ENCODE measurements around the gene SSTR4.

The SSTR4 gene

DNA sequence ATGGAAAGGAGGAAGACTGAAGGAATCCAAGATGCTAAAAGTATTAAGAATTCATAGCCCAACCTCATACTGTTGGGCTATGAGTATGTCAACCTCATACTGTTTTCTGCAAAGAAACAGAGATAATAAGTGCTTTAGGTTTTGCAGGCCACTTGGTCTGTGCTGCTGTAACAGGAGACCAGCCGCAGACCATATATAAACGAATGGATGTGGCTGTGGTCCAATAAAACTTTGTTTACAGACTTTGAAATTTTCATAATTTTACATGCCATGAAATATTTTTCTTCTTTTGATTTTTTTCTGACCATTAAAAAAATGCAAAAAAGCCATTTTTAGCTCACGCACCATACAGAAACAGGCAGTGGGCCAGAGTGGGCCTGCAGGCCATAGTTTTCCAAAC lies 28.1 kb downstream of the SSTR4 start:
- no peak for DNase-seq (ENCODE audit: low read depth in 3 of 3, low spot score in 1 of 3)

DNA sequence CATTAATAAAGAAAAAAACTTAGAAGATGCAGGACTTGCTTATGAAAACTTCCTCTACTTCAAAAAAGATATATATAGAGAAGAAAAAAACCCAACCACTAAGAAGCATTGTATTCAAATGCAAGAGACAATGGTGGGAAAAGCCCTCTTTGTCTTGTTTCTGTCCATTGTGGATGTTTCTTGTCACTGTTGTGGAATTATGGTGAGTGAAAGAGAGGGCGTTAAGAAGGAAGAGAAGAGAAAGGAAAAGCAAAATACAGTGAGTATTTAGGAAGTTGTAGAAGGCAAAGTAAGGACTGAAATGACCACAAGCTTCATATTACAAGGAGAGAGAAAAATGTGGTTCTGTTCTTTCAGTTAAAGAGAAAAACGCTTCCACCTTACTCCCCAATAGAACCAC lies 28.5 kb downstream of the SSTR4 start:
- no peak for DNase-seq (ENCODE audit: low read depth in 3 of 3, low spot score in 1 of 3)

DNA sequence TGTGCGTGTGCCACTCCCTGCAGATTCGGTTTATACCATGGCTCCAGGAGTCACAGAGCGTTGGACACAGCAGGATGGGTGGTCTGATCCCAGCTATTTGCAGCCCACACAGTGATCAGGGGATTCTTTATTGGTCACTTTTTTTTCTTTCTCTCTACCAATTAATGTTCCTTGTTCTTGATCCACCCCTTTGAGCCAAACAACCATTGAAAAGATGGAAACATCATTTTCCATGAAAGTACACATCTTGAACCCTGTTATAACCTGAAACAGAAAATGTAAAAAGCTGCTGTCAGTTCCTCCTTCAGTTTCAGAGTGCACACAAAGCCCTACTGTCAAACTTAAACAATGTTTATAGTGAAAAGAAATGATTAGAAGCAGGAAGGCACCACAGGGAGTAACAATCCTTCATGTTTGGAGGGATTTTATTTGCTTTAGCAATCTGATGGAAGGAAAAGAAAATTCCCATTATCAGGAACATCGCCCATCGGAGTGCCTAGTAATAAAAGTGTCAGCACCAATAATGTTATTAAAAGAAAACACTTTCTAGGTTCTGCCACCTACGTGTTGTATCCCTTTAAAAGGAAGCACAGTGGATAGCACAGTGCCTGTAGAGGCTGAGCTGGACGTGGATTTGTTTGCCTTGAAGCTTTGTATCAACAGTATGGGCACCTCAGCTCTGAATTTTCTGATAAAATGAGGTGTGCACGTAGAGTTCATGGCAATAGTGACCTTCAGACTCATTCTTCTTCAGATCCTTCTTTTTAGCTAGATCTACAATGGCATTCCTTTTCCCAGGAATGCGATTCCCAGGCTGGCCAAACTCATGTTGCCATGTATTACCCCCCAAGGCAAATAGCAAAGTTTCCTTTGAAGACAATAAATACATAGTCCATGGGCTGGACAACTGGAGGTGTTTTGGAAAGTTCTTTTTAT lies 30.4 kb downstream of the SSTR4 start:
- no peak for DNase-seq (ENCODE audit: low read depth in 3 of 3, low spot score in 1 of 3)

DNA sequence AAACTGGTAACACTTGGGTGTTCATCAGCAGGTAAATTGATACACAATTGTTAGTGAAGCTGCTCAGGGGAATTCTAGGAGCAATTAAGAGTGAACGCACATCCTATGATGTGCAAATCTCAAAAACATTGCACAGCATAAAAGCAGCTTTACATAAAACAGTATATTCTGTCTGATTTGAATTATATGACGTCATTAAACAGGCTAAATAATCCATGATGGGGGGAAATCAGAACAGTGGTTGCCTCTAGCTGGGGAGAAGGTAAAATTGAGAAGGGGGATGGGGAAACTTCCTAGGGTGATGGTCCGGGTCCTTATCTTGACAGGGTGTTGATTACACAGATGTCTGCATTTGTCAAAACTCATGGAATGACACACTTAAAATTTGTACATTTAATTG lies 31.7 kb downstream of the SSTR4 start:
- DNase-seq (ENCODE audit: low read depth in 3 of 3, low spot score in 1 of 3) = no peak

DNA sequence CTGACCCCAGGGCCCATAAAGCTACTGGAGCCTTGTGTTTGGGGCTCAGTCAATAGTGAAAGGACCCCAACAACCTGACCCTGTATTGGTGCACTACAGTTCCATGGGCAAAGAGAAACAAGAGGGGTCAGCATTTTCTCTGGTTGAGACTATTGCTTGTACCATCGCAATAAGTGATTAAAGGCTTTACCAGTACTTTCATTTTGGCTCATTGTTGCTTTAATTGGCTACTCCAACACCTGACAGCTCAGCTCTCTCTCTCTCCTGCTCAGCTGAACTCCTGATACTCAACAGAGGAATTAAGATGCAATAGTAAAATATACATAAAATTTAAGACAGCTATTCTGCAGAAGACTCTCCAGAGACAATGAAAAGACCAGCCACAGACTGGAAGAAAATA lies 33.2 kb downstream of the SSTR4 start:
- no peak for DNase-seq (ENCODE audit: low read depth in 3 of 3, low spot score in 1 of 3)

DNA sequence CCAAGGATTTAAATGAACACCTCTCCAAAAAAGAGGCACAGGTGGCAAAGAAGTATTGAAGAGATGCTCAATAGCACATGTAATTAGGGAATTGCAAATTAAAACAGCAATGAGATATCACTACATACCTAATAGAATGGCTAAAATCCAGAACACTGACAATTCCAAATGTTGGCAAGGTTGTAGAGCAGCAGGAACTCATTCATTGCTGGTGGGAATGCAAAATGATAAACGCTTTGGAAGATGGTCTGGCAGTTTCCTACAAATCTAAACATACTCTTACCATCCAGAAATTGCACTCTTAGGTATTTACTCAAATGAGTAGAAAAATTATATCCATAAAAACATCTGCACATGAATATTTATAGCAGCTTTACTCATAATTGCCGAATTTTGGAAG lies 34.0 kb downstream of the SSTR4 start:
- DNase-seq (ENCODE audit: low read depth in 3 of 3, low spot score in 1 of 3) = no peak

DNA sequence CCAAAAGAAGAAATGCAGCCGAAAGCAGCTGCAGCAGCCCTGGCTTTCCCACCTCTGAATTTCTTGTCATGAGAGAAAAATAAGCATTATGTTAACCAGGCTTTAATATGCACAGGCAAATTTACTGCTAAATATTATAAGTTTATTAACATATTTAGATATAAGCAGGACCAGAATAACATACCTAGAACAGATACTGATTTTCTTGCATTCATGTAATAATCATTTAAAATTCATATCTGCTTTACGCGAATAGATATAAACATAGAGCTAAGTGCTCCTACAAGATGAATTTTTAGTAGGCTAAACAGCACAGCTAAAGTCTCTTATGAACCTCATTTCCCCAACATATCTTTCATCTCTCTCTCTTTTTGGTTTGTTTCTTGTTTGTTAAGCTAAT lies 36.3 kb downstream of the SSTR4 start:
- no peak for DNase-seq (ENCODE audit: low read depth in 3 of 3, low spot score in 1 of 3)

DNA sequence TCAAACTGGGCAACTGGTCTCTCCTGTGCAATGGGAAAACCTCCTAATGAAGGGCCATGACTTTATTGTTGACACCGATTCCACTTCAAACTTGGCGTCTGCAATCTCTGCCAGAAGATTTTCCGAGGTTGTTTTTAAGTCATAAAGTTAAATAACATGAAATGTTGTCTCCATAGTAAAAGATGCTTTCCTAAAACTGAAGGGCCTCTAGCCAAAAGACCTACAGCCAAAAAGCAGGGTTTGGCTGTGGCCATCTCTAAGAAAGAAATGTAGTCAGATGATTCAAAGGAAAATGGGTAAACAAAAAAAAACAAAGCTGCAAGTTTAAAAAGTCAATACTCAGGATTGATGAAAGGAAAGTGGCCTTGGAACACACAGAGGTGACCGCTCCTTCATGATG lies 36.9 kb downstream of the SSTR4 start:
- no peak for DNase-seq (ENCODE audit: low read depth in 3 of 3, low spot score in 1 of 3)

DNA sequence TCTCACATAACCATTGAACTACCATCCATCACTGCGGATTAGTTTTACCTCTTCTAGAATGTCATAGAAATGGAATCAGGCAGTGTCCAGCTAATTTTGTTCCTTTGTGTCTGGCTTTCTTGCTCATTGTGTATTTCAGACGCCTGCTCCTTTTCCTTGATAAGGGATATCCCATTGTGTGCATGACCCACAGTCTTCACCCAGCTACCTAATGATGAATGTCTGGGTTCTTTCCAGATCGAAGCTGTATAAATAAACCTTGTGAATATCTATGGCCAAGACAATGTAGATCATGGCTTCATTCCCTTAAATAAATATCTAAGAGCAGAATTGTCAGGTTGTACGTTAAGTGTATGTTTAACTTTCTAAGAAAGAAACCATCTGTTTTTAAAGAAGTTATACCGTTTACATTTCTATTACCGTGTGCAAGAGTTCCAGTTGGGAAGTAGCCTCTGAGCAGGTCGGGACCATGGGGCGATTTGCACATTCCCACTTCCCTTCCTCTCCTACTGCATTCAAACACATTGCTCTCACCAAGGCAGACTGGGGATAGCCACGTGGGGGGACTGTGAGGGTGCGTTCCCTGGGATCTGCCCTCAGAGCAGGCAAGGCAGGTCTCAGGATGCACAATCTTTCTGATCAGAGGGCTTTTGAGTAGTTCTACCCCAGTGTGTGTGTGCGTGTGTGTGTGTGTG lies 37.9 kb downstream of the SSTR4 start:
- DNase-seq (ENCODE audit: low read depth in 3 of 3, low spot score in 1 of 3) = no peak

DNA sequence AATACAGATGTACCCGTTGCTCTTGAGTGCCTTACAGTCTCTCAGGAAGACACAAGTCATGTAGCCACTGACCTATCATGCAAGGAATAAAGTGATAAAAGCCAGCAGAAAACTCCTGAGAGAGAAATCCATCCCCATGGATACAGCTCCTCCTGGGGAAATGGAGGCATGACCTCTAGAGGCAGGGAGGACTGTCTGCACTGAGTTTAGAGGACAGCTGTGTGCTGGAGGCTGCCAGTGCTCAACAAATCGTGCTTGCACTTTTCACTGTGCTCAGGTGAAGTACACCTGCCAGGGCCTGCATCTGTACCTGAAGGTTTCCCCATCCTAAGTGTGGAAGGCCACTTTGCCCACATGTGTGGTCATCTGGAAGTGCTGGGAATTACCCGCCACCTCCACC lies 38.9 kb downstream of the SSTR4 start:
- DNase-seq (ENCODE audit: low read depth in 3 of 3, low spot score in 1 of 3) = no peak

DNA sequence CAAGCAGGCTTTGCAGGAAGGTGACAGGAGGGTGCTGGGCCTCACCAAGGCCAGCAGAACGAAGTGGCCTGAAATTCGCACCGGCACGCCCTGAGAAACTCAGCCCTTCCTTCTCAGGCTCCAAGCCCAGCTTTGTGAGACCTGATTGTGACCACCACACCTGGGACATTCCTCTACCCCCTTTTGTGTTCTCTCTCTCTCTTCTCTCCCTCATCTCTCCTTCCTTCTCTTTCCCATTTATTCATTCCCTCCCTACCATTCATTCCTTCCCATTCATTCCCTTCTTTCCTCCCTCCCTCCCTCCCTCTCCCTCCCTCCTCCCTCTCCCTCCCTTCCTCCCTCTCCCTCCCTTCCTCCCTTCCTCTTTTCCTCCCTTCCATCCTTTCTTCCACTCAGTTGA lies 42.2 kb downstream of the SSTR4 start:
- DNase-seq (ENCODE audit: low read depth in 3 of 3, low spot score in 1 of 3) = no peak

DNA sequence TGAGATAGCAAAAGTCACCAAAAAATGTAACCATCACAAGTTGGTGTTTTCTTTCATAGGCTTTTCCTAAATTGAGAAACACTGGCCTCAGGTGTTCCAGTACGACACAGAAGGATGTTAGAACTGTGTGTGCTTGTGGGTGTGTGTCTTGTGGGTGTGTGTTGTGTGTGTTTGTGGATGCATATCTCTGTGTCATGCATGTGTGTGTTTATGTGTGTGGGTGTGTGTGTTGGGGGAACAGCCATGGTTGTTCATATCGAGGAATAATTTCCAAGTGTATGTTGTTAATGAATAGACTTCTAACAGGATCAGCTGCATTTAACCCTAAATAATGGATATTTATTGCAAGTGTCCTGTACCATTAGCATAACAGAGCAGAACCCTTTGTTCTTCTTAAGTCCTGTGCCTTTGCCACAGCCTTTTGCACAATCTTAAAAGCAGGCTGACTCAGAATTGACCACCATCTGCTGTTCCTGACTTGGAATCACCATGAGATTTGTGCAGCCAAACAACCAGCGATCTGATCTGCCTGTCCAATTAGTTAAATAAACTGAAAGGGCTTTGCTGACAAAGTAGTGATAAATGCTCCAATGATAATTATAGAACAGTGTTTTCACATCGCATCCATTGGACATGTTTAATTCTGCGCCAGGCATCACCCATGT lies 43.4 kb downstream of the SSTR4 start:
- no peak for DNase-seq (ENCODE audit: low read depth in 3 of 3, low spot score in 1 of 3)

DNA sequence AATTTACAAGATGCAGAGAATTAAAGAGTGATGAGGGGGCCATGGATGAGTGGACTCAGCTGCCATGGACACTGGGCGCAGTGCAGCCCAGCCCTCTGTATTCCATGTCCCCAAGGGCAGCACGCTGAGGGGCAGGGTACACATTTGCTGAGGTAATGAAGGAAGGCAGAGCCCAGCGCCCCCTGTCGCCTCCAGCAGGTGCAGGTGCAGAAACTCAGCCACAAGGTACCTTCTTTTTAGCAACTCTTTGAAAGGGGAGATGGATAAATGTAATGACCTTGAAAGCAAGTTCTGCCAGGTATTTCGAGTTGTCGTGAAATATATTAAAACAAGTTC lies 43.9 kb downstream of the SSTR4 start:
- DNase-seq (ENCODE audit: low read depth in 3 of 3, low spot score in 1 of 3) = no peak

DNA sequence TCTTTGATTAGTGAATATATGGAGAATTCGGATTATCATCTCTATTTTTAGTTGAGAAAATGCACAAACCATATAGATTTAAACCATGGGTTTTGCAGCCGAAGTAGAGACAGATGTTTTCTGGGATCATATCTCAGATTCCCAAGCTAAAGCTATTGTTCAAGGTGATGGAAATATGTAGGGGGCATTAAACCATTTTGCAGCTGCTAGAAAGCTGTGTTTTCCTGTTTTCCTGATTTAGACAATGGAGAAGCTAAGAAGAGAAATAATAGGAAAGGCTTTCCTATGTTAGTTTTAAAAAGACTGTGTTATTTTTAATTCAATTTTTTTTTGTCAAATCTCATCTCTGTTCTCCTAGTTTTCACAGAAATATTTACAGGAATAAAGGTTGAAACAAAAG lies 44.8 kb downstream of the SSTR4 start:
- DNase-seq (ENCODE audit: low read depth in 3 of 3, low spot score in 1 of 3) = no peak

DNA sequence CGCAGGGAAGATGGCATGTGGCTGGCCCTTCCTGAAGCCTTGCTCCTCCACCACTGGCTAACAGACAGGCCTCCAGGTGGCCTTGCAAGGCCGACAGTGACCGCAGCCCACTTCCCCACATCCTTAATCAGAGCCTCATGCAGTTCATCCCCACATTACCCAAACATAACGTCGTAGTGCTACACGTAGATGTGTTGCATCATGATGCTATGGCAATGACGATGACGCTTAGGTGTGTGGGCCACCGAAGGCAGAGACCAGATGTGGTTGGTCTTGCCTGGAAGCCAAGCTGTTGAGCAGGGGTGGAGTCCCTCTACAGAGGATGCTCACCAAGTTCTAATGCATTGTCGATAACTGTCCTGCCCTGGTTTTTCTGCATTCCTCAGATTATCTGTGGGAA lies 45.4 kb downstream of the SSTR4 start:
- no peak for DNase-seq (ENCODE audit: low read depth in 3 of 3, low spot score in 1 of 3)

DNA sequence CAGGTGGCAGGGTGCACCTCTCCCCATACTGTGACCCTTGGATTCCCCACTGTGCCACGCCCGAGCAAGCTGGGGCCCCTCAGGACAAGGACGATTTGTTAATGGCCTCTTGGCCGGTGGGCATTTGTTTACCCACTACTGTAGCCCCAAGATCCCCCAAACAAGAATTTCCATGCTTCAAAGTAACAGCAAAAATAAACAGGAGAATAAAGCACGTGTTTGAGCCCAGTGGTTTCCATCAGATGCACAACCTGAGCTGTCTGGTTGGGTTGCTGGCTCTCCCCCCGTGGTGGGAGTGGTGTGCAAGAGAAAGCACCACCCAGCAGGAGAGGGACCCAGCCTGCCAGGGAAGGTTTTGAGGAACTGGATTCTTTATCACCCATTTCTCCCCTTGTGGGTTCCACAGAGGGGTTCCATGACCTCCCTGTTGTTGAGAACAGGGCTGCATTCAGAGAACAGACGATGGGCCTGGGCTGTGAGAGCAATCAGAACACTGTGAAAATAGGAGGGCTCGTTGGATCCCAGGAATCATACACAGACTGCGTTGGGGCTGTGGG lies 46.2 kb downstream of the SSTR4 start:
- DNase-seq (ENCODE audit: low read depth in 3 of 3, low spot score in 1 of 3) = no peak

DNA sequence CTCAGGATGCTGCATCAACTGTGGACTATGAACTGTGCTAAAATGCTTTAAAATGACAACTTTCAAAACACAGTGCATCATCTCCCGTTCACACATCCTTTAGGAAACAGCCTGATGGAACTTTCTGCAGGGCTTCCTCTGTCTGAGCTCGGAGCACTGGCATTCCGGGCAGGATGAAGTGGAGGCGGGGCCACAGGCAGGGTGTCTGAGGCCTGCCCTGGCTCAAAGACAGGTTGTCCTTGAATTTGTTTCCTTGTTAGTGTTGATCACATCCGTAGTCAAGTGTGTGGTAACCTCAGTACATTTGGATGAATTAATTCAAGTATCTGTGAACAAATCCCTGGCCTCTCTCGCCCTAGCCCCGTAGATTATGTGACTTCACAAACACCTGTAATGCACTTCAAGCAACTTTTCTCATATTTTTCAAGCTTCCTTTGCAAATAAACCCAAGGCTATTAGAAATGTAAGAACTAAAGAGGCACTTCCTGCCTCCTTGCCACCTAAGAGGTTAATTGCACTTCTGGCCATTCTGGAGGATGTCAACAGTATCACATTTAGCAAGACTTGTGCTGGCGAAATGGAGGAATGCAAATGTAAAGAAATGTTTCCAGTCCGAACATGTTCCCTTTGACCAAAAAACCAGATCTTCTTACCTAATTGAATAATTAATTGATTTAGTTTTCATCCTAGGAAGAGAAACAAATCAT lies 47.9 kb downstream of the SSTR4 start:
- no peak for DNase-seq (ENCODE audit: low read depth in 3 of 3, low spot score in 1 of 3)

DNA sequence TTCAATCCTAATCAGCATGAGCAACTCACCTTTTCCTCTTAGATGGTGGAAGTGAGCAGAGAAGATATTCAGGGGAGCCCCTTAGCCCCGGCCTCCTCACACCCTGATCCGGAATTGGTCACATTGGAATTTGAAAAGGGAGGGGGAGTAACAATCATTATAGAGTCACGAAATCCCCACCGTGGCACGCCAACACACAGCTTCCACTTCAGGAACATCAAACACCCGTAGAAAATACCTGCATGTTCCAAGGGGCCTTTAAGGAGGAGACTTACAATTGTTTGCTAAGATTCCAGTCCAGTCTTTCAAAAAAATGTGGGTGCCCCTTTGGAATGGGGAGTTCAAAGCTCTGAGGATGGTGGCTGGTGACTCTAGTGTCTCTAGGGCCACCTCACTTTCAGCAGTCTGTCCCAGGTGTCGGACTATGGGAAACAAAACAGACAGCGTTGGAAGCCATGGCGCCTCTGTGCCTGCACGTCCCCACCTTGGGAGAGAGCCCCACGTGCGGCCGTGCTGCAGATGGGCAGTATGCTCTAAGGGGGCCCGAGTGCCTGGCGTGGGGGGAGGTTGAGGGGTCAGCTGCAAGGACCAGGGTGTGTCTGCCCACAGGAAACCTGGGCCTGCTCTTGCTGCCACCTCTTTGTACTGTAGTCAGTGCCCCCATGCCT lies 48.6 kb downstream of the SSTR4 start:
- no peak for DNase-seq (ENCODE audit: low read depth in 3 of 3, low spot score in 1 of 3)

DNA sequence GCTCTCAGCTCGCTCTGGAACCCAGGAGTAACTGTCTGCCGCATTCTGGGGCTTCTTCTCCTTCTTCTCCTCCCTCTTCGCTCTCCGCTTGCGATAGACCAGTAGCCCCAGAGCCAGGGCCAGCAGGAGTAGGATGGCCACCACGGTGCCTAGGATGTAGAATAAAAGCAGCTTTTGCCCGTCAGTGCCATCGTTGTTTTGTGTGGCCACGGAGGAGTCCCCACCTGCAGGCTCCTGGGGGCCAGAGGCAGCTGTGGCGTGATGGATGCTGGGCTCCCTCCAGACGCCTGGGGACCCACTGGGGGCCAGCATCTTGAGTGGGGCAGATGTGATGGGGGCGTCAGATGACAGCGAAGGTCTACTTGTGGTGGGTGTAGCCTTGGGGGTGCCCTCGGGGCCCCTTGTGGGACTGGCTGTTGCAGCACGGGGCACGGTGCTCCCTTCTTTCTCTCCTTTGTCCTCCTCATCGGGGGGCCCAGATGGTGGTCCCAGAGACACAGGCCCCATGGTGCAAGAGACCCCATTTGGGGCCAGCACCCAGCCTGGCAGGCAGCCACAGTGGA lies 49.3 kb downstream of the SSTR4 start:
- no peak for DNase-seq (ENCODE audit: low read depth in 3 of 3, low spot score in 1 of 3)

DNA sequence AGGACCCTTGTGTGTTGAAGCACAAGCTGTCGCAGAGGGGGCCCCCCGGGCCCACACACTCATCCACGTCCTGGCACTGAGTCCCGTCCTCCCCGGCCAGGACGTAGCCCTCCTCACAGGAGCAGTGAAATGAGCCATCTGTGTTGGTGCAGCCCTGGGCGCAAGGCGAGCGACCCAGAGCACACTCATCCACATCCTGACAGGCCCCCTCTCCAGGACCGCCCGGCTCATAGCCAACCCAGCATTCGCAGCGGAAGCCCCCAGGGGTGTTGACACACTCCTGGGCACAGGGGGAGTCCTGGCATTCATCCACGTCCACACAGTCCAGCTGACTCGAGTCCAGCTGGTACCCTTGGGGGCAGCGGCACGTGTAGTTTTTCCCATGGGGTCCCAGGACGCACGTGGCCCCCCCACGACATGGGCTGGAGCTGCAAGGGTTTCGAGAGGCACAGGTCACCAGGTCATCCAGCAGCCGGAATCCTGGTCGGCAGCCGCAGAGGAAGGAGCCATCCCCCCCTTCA lies 49.8 kb downstream of the SSTR4 start:
- DNase-seq (ENCODE audit: low read depth in 3 of 3, low spot score in 1 of 3) = no peak
